Mammary microvascular endothelial cell (primary cell): Measurements from ENCODE around the gene IQCB1. TPM values are rescaled to one million over a fixed set of nuclear protein-coding genes. Genes with fewer than 3 reads are reported as not detected.

Source experiments
- total RNA-seq: library from RNA; depleted of rRNA; stranded (reverse); fragments of >200 nt; gene quantifications from 2 replicates; pipeline ENCODE4 v1.2.3, GENCODE V29; 2015

Gene IQCB1, protein sequence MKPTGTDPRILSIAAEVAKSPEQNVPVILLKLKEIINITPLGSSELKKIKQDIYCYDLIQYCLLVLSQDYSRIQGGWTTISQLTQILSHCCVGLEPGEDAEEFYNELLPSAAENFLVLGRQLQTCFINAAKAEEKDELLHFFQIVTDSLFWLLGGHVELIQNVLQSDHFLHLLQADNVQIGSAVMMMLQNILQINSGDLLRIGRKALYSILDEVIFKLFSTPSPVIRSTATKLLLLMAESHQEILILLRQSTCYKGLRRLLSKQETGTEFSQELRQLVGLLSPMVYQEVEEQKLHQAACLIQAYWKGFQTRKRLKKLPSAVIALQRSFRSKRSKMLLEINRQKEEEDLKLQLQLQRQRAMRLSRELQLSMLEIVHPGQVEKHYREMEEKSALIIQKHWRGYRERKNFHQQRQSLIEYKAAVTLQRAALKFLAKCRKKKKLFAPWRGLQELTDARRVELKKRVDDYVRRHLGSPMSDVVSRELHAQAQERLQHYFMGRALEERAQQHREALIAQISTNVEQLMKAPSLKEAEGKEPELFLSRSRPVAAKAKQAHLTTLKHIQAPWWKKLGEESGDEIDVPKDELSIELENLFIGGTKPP
- total RNA-seq, result 10.0 and 15.5 TPM in 2 replicates

DNA sequence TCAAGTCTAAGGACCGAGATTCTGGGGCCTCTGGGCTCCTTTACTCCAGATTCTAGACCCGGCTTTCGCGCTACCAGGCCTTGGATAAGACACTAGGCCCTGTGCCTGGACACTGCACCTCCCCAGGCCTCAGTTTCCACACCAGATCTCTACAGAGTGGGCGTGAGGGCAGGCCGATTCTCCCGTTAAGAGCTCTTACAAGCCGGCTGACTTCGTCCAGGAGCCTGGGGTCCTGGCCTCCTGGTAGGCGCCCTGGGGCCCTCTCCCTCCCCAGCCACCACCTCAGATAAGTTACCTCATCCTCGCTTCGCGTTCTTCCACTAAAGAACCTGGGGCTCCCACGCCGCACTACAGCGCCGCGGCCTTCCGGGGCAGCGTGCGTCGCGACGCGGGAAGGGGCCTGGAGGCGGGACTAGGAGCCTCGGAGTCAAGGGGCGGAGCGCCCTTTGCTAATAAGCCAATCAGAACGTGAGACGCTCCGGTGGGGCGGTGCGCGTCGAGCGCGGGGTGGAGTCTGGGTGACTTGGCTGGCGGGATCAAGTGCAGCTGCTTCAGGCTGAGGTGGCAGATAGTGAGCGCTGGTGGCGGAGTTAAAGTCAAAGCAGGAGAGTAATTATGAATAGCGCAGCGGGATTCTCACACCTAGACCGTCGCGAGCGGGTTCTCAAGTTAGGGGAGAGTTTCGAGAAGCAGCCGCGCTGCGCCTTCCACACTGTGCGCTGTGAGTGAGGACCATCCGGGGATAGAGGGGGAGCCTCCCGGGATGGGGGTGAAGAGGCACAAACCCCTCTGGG, at the start of gene IQCB1, which contains the start of gene EAF2:
Gene IQCB1, minus strand, starts transcription at position 390 of the 794 bp plus-strand sequence. CDS start 6,100 bp downstream, outside the sequence.
Gene EAF2, plus strand, starts transcription at position 539 of the 794 bp plus-strand sequence. Its CDS starts 77 bp downstream, at position 616.

DNA sequence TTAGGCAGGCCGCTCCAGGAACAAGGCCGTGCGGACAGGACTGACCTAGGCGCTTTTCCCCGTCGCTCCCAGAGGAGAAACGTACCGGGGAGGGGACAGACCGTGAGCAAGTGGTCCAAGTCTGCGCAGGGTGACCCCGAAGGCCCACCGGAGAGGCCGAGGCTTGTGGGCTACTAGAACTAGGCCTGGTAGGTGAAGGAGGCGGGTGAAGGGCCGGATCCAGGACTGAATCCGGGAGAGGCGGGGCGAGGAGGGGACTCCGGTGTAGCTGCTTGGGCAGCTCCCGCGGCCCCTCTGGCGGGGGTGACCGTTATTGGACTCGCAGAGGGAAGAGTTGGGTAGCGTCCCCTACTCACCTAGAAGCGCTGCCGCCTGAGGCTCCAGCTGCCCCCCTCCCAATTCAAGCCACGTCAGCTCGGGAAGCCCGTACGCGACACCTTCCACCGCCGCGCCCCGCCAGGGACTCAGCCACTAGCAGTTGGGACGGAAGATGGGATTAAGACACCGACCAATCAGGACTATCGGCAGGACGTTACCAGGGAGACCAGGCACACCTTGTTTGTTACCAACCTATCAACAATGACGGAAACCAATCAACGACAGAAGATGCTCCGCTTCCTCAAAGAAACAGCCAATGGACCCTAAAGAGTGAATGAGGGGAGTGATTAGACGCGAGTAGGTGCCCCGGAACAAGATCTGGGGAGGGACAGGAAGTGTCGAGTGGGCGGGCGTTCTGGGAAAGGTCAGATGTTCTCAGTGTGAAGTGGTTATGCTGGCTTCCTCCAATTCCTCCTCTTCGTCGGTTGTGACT, 85.4 kb downstream of the IQCB1 start, which contains the start of gene GOLGB1:
Gene GOLGB1, minus strand, starts transcription at position 466 of the 811 bp plus-strand sequence. CDS start 18,770 bp downstream, outside the sequence.

Other genes starting within 250 kb of the IQCB1 start
- not detected in 2 replicates for gene FBXO40, start 241.7 kb downstream of the IQCB1 start, total RNA-seq
- 82.7 and 84.5 TPM in 2 replicates for gene HCLS1, start 174.2 kb downstream of the IQCB1 start, total RNA-seq
- gene GOLGB1, start 85.3 kb downstream of the IQCB1 start, total RNA-seq, result 18.8 and 19.1 TPM in 2 replicates
- 0.60 and 1.3 TPM in 2 replicates for gene EAF2, start 149 bp upstream of the IQCB1 start, total RNA-seq
- gene SLC15A2, start 59.3 kb upstream of the IQCB1 start, total RNA-seq, result 0.10 TPM in 1 of 2 replicates, not detected in the other
- gene ILDR1, start 187.2 kb upstream of the IQCB1 start, total RNA-seq, result not detected in 2 replicates
- gene CD86, start 220.3 kb upstream of the IQCB1 start, total RNA-seq, result not detected in 2 replicates